Measurements from ENCODE around the gene AGAP1.

AGAP1 gene

GRCh38 chr2:236015171-236015570 is 521.3 kb downstream of the AGAP1 start:
- Mint-ChIP-seq H3K27me3 (peaks cover 13% of the 10 kb centered on the region), H3K36me3 (ENCODE audit: low read depth) (no peaks in the 10 kb centered on the region), H3K4me3 (no peak overlapping the region), H3K4me1 (peaks cover 2% of the 10 kb centered on the region), H3K9me3 (no peaks in the 10 kb centered on the region), H3K27ac (no peak overlapping the region)
- no peak for DNase-seq
- no peak for ATAC-seq

- H3K27ac Mint-ChIP-seq: no peak overlapping the region
- H3K4me1 Mint-ChIP-seq: peaks cover 2% of the 10 kb centered on the region
- no peak for DNase-seq
- peaks cover 13% of the 10 kb centered on the region for H3K27me3 Mint-ChIP-seq
- ATAC-seq: no peak
- H3K36me3 Mint-ChIP-seq (ENCODE audit: low read depth): no peaks in the 10 kb centered on the region
- no peak overlapping the region for H3K4me3 Mint-ChIP-seq
- no peaks in the 10 kb centered on the region for H3K9me3 Mint-ChIP-seq
Observed at GRCh38 chr2:236016496-236016895, 522.7 kb downstream of the AGAP1 start.

GRCh38 chr2:236017446-236017845 is 523.6 kb downstream of the AGAP1 start:
- H3K27me3 Mint-ChIP-seq: peaks cover 13% of the 10 kb centered on the region
- peaks cover 2% of the 10 kb centered on the region for H3K4me1 Mint-ChIP-seq
- no peak overlapping the region for H3K27ac Mint-ChIP-seq
- DNase-seq: no peak
- no peaks in the 10 kb centered on the region for H3K36me3 Mint-ChIP-seq (ENCODE audit: low read depth)
- H3K9me3 Mint-ChIP-seq: no peaks in the 10 kb centered on the region
- ATAC-seq: no peak
- H3K4me3 Mint-ChIP-seq: no peak overlapping the region

GRCh38 chr2:236019434-236019833 is 525.6 kb downstream of the AGAP1 start:
- Mint-ChIP-seq H3K27ac (no peak overlapping the region), H3K4me3 (no peak overlapping the region), H3K27me3 (peaks cover 13% of the 10 kb centered on the region), H3K4me1 (no peaks in the 10 kb centered on the region), H3K36me3 (ENCODE audit: low read depth) (no peaks in the 10 kb centered on the region), H3K9me3 (no peaks in the 10 kb centered on the region)
- DNase-seq (no peak), ATAC-seq (no peak)

- H3K27me3 Mint-ChIP-seq: peaks cover 3% of the 10 kb centered on the region
Observed at GRCh38 chr2:236021499-236022057, 527.7 kb downstream of the AGAP1 start.

GRCh38 chr2:236022128-236022527 is 528.3 kb downstream of the AGAP1 start:
- H3K27ac Mint-ChIP-seq: no peak overlapping the region
- no peaks in the 10 kb centered on the region for H3K9me3 Mint-ChIP-seq
- no peaks in the 10 kb centered on the region for H3K36me3 Mint-ChIP-seq (ENCODE audit: low read depth)
- DNase-seq (no peak), ATAC-seq (no peak)
- H3K4me1 Mint-ChIP-seq: no peaks in the 10 kb centered on the region
- no peaks in the 10 kb centered on the region for H3K27me3 Mint-ChIP-seq
- H3K4me3 Mint-ChIP-seq: no peak overlapping the region

More at GRCh38 chr2:236021499-236022057, 527.7 kb downstream of the AGAP1 start:
- H3K4me1 Mint-ChIP-seq: no peaks in the 10 kb centered on the region
- H3K9me3 Mint-ChIP-seq: no peaks in the 10 kb centered on the region
- H3K4me3 Mint-ChIP-seq: no peak overlapping the region
- no peak overlapping the region for H3K27ac Mint-ChIP-seq
- DNase-seq (no peak), ATAC-seq (no peak)
- no peaks in the 10 kb centered on the region for H3K36me3 Mint-ChIP-seq (ENCODE audit: low read depth)

- Mint-ChIP-seq H3K27me3 (peaks cover 2% of the 10 kb centered on the region), H3K27ac (no peak overlapping the region), H3K36me3 (ENCODE audit: low read depth) (no peaks in the 10 kb centered on the region), H3K4me3 (no peak overlapping the region), H3K4me1 (no peaks in the 10 kb centered on the region), H3K9me3 (peaks cover 6% of the 10 kb centered on the region)
- DNase-seq (no peak), ATAC-seq (no peak)
Observed at GRCh38 chr2:236025892-236026291, 532.0 kb downstream of the AGAP1 start.

- H3K27ac Mint-ChIP-seq: no peak overlapping the region
- no peak overlapping the region for H3K4me3 Mint-ChIP-seq
- peaks cover 10% of the 10 kb centered on the region for H3K9me3 Mint-ChIP-seq
- ATAC-seq (no peak), DNase-seq (no peak)
- no peaks in the 10 kb centered on the region for H3K36me3 Mint-ChIP-seq (ENCODE audit: low read depth)
- H3K4me1 Mint-ChIP-seq: no peaks in the 10 kb centered on the region
- H3K27me3 Mint-ChIP-seq: peaks cover 2% of the 10 kb centered on the region
Observed at GRCh38 chr2:236026841-236027240, 533.0 kb downstream of the AGAP1 start.

- ATAC-seq: no peak
- Mint-ChIP-seq H3K4me1 (no peaks in the 10 kb centered on the region), H3K36me3 (ENCODE audit: low read depth) (no peaks in the 10 kb centered on the region), H3K9me3 (peaks cover 10% of the 10 kb centered on the region), H3K27ac (no peak overlapping the region), H3K4me3 (no peak overlapping the region), H3K27me3 (peaks cover 2% of the 10 kb centered on the region)
- no peak for DNase-seq
Observed at GRCh38 chr2:236028066-236028465, 534.2 kb downstream of the AGAP1 start.

GRCh38 chr2:236033462-236033861 is 539.6 kb downstream of the AGAP1 start:
- Mint-ChIP-seq H3K27ac (no peak overlapping the region), H3K27me3 (peaks cover 2% of the 10 kb centered on the region), H3K4me1 (no peaks in the 10 kb centered on the region), H3K4me3 (no peak overlapping the region), H3K9me3 (peaks cover 10% of the 10 kb centered on the region), H3K36me3 (ENCODE audit: low read depth) (no peaks in the 10 kb centered on the region)
- DNase-seq (no peak), ATAC-seq (no peak)

GRCh38 chr2:236034974-236035373 is 541.1 kb downstream of the AGAP1 start:
- no peak overlapping the region for H3K27ac Mint-ChIP-seq
- peaks cover 5% of the 10 kb centered on the region for H3K9me3 Mint-ChIP-seq
- H3K4me3 Mint-ChIP-seq: no peak overlapping the region
- H3K27me3 Mint-ChIP-seq: no peaks in the 10 kb centered on the region
- no peak for ATAC-seq
- no peak for DNase-seq
- H3K36me3 Mint-ChIP-seq (ENCODE audit: low read depth): no peaks in the 10 kb centered on the region
- no peaks in the 10 kb centered on the region for H3K4me1 Mint-ChIP-seq

- no peaks in the 10 kb centered on the region for H3K36me3 Mint-ChIP-seq (ENCODE audit: low read depth)
- no peak overlapping the region for H3K27ac Mint-ChIP-seq
- peaks cover 2% of the 10 kb centered on the region for H3K9me3 Mint-ChIP-seq
- no peak for ATAC-seq
- DNase-seq: no peak
- H3K4me1 Mint-ChIP-seq: no peaks in the 10 kb centered on the region
- no peak overlapping the region for H3K4me3 Mint-ChIP-seq
- no peaks in the 10 kb centered on the region for H3K27me3 Mint-ChIP-seq
Observed at GRCh38 chr2:236036045-236036444, 542.2 kb downstream of the AGAP1 start.

- Mint-ChIP-seq H3K4me3 (no peak overlapping the region), H3K36me3 (ENCODE audit: low read depth) (no peaks in the 10 kb centered on the region), H3K9me3 (no peaks in the 10 kb centered on the region), H3K27ac (no peak overlapping the region), H3K27me3 (no peaks in the 10 kb centered on the region), H3K4me1 (no peaks in the 10 kb centered on the region)
- ATAC-seq: no peak
- no peak for DNase-seq
Observed at GRCh38 chr2:236038096-236038495, 544.3 kb downstream of the AGAP1 start.

GRCh38 chr2:236040600-236041328 is 546.9 kb downstream of the AGAP1 start:
- H3K4me3 Mint-ChIP-seq: no peak overlapping the region

GRCh38 chr2:236041616-236042015 is 547.8 kb downstream of the AGAP1 start:
- ATAC-seq: no peak
- no peaks in the 10 kb centered on the region for H3K9me3 Mint-ChIP-seq
- H3K27ac Mint-ChIP-seq: no peak overlapping the region
- H3K36me3 Mint-ChIP-seq (ENCODE audit: low read depth): no peaks in the 10 kb centered on the region
- DNase-seq: no peak
- peaks cover 2% of the 10 kb centered on the region for H3K27me3 Mint-ChIP-seq
- no peak overlapping the region for H3K4me3 Mint-ChIP-seq
- no peaks in the 10 kb centered on the region for H3K4me1 Mint-ChIP-seq

More at GRCh38 chr2:236040600-236041328, 546.9 kb downstream of the AGAP1 start:
- Mint-ChIP-seq H3K27ac (no peak overlapping the region), H3K36me3 (ENCODE audit: low read depth) (no peaks in the 10 kb centered on the region), H3K9me3 (no peaks in the 10 kb centered on the region), H3K27me3 (no peaks in the 10 kb centered on the region), H3K4me1 (no peaks in the 10 kb centered on the region)
- ATAC-seq: no peak
- no peak for DNase-seq
